ENCODE results near the gene CEP164. TPM values are rescaled to one million over a fixed set of nuclear protein-coding genes. Genes with fewer than 3 reads are reported as not detected.
"Not testable (repeated sequence)": the region's sequence is repeated elsewhere in the genome, so short reads cannot be mapped to it uniquely, and the experiment has no call there.

CEP164 gene
- polyA plus RNA-seq, 3 donors = 24.8 to 39.1 (median 28.6) TPM

- DNase-seq (ENCODE audit: extremely low read depth in 1 of 11, low read depth in 9 of 11, low spot score in 4 of 11) = peak in 1 of 11 donors; percentile 23
These were observed 28.0 kb upstream of the CEP164 start for GRCh38 chr11:117299351-117300282.

- peak in 8 of 11 donors; percentile 44 to 77 (median 62) for DNase-seq (ENCODE audit: extremely low read depth in 1 of 11, low read depth in 9 of 11, low spot score in 4 of 11)
These were observed 27.4 kb upstream of the CEP164 start for GRCh38 chr11:117300283-117300663.

- peak in 8 of 11 donors; percentile 33 to 72 (median 56) for DNase-seq (ENCODE audit: extremely low read depth in 1 of 11, low read depth in 9 of 11, low spot score in 4 of 11)
These were observed 26.9 kb upstream of the CEP164 start for GRCh38 chr11:117300773-117301172.

GRCh38 chr11:117302228-117302627, 25.4 kb upstream of the CEP164 start:
- DNase-seq (ENCODE audit: extremely low read depth in 1 of 11, low read depth in 9 of 11, low spot score in 4 of 11) = no peak

GRCh38 chr11:117303101-117303500, 24.6 kb upstream of the CEP164 start:
- no peak for DNase-seq (ENCODE audit: extremely low read depth in 1 of 11, low read depth in 9 of 11, low spot score in 4 of 11)

- no peak for DNase-seq (ENCODE audit: extremely low read depth in 1 of 11, low read depth in 9 of 11, low spot score in 4 of 11)
These were observed 23.9 kb upstream of the CEP164 start for GRCh38 chr11:117303646-117304315.

GRCh38 chr11:117305145-117305544, 22.5 kb upstream of the CEP164 start:
- no peak for DNase-seq (ENCODE audit: extremely low read depth in 1 of 11, low read depth in 9 of 11, low spot score in 4 of 11)

- no peak for DNase-seq (ENCODE audit: extremely low read depth in 1 of 11, low read depth in 9 of 11, low spot score in 4 of 11)
These were observed 18.3 kb upstream of the CEP164 start for GRCh38 chr11:117309310-117309709.

GRCh38 chr11:117313091-117313490, 14.6 kb upstream of the CEP164 start:
- no peak for DNase-seq (ENCODE audit: extremely low read depth in 1 of 11, low read depth in 9 of 11, low spot score in 4 of 11)

- DNase-seq (ENCODE audit: extremely low read depth in 1 of 11, low read depth in 9 of 11, low spot score in 4 of 11) = no peak
These were observed 13.6 kb upstream of the CEP164 start for GRCh38 chr11:117313828-117314768.

GRCh38 chr11:117314840-117315239, 12.8 kb upstream of the CEP164 start:
- no peak for DNase-seq (ENCODE audit: extremely low read depth in 1 of 11, low read depth in 9 of 11, low spot score in 4 of 11)

- DNase-seq (ENCODE audit: extremely low read depth in 1 of 11, low read depth in 9 of 11, low spot score in 4 of 11) = peak in 1 of 11 donors; percentile 16
These were observed 12.1 kb upstream of the CEP164 start for GRCh38 chr11:117315285-117316196.

- DNase-seq (ENCODE audit: extremely low read depth in 1 of 11, low read depth in 9 of 11, low spot score in 4 of 11) = peak in 10 of 11 donors; percentile 69 to 88 (median 79)
These were observed 11.3 kb upstream of the CEP164 start, which contains the start of gene BACE1 for GRCh38 chr11:117316197-117316961. Gene BACE1 (minus strand): TSS chr11:117316256. CDS start chr11:117315795, 461 bp downstream.

GRCh38 chr11:117318738-117319137, 8.9 kb upstream of the CEP164 start:
- DNase-seq (ENCODE audit: extremely low read depth in 1 of 11, low read depth in 9 of 11, low spot score in 4 of 11) = no peak

- no peak for DNase-seq (ENCODE audit: extremely low read depth in 1 of 11, low read depth in 9 of 11, low spot score in 4 of 11)
These were observed 8.3 kb upstream of the CEP164 start for GRCh38 chr11:117319214-117319840.

- not testable (repeated sequence) for DNase-seq (ENCODE audit: extremely low read depth in 1 of 11, low read depth in 9 of 11, low spot score in 4 of 11)
These were observed 443 bp upstream of the CEP164 start for GRCh38 chr11:117327255-117327566.
